Limb (tissue), 2 donors: ENCODE measurements around the gene NEK5.

Experiments used
- DNase-seq, 2 donors: peaks; one replicate each; pipeline ENCODE4 v3.0.0-alpha.2; 2016; ENCODE audit errors: extremely low spot score in 2 of 2

NEK5 gene

GRCh38 chr13:51988988-51989618 is 139.8 kb downstream of the NEK5 start:
- no peak for DNase-seq
